GM12892 (cell line): ENCODE data around the gene IPO11.

ENCODE experiments used
- POLR2A ChIP-seq: IDR thresholded peaks from 2 replicates; pipeline ENCODE4 v1.6.1; 2011; ENCODE audit warnings: low read depth, low read length, control low read depth
- TAF1 ChIP-seq: IDR thresholded peaks from 2 replicates; pipeline ENCODE4 v1.6.1; 2011; ENCODE audit warnings: low read depth, mild to moderate bottlenecking, control low read depth, low read length, borderline replicate concordance

GRCh38 chr5:62488531-62488930, 76.0 kb downstream of the IPO11 start:
- TF ChIP-seq POLR2A (no peak), TAF1 (no peak)
